TTC549 (cell line): ENCODE results near the gene PAEP.
"Not testable (repeated sequence)": the region's sequence is repeated elsewhere in the genome, so short reads cannot be mapped to it uniquely, and the experiment has no call there.

Experiments
- FAIRE-seq: peaks from 2 replicates; lab custom pipeline; 2012; peaks lifted over from hg19 to GRCh38; lab: Jason Lieb, UNC

PAEP gene

DNA sequence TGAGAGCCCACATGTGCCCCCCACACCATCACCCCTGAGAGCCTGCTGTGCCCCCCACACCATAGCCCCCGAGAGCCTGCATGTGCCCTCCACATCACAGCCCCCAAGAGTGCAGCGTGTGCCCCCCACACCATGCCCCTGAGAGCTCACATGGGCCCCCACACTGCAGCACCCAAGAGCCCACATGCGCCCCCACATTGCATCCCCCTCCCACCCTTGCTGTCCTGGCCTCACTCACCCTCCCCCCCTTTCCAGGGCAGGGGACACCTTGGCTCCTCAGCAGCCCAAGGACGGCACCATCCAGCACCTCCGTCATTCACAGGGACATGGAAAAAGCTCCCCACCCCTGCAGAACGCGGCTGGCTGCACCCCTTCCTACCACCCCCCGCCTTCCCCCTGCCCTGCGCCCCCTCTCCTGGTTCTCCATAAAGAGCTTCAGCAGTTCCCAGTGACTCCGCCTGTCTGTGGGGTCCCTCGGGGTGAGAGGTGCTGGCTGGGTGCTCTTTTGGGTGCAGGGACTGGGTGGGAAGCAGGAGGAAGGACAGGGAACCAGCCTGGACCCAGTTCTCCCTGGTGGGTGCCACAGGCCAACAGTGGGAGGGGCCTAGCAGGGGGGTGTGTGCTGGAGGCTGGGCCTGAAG is 35.3 kb upstream of the PAEP start:
- no peak for FAIRE-seq

DNA sequence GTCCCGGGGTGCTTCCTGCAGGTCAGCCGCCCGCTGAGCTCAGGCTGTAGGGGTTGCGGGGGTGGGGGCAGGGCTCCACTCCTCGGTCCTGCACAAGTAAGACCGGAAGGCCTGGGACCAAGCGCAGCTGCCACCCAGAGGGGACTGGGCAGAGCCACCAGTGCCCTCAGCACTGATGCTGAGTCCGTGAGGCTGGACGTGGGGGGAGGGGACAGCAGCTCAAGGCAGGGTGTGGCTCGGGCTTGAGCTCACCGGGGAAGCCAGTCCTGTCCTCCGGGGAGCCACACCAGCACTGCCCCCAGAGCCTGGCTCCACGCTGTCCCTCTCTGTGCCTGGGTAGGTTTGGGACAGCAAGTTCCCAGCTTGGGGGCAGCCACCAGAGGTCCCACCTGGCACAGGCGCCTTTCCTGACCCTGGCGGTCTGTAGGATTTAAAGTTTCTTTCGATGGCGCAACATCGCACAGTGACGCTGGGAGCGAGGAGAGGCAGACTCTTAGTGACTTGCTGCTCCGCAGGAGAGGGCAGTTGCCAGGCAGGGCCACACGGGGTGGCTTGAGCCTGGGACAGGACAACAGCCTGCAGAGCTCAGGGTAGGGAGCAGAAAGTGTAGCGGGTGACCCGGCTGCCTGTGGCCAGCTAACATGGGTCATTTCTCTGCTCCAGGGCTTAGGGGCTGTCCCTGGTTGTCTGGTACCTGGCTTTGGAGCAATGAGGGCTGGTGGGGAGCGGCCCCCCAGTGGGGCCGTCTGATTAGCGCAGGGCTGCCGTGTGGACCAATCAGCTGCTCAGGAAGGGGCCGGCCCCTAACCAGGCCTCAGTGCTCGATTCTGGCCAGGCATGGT is 34.6 kb upstream of the PAEP start:
- FAIRE-seq: no peak

DNA sequence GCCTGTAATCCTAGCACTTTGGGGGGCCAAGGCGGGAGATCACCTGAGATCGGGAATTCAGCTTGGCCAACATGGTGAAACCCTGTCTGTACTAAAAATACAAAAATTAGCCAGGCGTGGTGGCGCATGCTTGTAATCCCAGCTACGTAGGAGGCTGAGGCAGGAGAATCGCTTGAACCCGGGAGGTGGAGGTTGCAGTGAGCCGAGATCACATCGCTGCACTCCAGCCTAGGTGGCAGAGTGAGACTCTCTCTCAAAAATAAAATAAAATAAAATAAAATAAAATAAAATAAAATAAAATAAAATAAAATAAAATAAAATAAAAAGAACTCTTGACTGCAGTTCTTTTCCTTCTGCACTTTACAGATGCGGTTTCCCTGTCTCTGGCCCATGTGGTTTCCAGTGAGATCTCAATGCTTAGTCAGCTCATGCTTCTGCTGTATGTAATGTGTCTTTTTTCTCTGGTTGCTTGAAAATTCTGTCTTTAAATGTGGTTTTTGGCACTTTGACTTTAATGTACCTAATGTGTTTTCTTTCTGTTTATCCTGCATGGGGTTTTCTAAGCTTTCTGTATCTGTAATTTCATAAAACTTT is 32.6 kb upstream of the PAEP start:
- not testable (repeated sequence) for FAIRE-seq

DNA sequence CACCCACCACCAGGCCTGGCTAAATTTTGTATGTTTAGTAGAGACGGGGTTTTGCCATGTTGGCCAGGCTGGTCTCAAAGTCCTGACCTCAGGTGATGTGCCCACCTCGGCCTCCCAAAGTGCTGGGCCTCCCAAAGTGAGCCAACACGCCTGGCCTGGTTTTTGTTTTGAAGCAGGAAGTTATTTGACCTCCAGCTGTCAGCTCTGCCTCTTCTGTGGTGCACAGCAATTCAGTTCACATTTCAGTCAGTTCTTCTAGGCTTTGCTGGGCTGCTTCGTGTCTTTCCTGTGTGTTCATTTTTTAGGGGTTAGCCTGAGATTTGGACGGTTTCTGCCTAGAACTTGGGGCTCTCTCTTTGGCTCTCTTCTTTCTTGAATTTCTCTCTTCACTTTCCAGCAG is 31.4 kb upstream of the PAEP start:
- no peak for FAIRE-seq

DNA sequence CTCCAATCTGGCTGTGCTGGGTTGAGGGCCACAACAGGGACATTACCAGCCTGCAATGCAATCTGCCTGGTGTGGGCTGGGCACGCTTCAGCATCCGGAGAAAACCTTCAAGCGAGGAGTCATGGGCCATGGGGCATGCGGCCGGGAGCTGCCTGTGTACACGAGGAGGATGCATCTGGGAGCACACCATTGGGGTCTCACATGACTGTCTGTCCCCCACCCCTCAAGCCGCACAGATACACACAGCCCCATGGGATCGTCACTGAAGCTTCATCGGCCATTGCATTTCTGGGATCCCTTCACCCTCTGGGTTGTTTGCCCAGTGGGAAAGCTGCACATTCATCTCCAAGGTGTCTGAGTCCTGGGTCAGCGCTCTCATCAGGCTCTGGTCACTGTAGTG is 30.5 kb upstream of the PAEP start:
- FAIRE-seq: no peak

DNA sequence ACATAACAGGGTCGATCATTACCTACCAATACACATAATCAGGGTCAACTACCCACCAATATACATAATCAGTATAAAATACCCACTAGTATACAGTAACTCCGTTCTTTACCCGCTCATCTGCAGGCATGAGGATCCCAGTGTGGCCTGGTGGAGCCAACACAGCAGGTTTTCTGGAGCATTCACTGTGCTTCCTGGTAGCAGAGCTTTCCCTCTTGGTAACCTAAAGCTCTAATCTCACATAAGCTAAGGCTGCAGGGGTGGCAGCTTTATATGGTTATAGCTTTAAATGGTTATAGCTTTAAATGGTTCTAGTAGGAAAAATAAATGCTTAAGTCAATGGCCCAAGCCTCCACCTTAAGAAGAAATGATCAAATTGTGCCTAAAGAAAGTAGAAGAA is 28.4 kb upstream of the PAEP start:
- no peak for FAIRE-seq

DNA sequence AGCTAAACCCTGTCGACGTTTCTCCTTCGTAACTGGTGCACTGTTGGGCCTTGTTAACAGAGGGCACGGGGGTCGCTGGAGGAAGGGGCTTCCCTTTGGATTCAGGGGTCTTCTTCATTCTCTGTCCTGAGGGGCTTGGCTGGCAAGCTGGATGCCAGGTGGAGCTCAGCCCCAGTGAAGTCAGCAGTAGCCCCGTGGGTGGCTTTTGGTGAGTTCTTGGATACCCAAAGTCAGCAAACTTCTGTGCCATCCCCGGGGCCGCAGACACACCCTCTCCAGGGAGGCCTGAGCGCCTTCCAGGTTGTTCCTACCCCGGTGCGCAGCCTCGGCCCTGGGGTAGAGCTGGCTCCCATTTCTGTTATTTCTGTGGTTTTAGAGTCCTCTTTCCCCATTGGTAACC is 27.9 kb upstream of the PAEP start:
- no peak for FAIRE-seq

DNA sequence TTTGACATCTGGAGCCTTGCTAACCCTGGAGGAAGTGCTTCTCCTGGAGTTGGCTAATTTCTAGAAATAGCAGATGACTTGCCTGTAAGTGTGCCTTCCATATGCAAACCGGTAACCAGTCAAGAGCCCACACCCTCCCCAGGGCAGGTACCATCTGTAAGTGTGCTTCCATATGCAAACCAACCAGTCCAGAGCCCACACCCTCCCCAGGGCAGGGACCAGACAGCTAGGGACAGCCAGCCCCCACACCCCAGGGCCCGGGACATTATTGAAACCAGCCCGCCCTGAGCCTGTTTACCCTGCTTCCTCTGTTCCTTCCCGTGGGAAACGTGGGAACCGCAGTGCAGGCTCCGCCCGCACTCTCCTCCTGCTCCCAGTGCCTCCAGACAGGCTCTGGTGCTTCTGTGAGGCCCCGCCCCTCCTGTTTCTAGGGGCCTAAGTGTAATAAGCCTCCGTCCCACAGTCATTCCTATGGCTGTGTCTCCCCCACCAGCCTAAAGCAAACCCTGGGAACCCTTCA is 27.3 kb upstream of the PAEP start:
- not testable (repeated sequence) for FAIRE-seq

DNA sequence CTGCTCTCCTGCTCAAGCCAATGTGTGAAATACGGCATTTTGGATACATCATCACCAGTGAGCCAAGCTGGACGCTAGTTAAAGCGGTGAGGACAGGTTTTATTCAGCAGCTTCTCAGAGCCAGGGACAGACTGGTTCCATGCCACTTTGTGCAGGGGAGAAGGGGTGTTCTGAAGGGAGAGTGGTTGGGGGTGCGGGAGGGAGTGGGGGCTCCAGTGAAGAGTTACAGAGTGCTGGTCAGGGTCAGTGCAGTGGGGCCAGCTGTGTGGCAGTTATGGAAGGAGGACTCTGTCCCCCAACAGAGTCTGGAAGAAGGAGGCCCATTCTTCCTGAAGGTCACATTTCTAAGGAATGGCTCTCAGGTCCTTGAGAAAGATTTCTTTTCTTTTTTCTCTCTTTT is 26.7 kb upstream of the PAEP start:
- FAIRE-seq: not testable (repeated sequence)

DNA sequence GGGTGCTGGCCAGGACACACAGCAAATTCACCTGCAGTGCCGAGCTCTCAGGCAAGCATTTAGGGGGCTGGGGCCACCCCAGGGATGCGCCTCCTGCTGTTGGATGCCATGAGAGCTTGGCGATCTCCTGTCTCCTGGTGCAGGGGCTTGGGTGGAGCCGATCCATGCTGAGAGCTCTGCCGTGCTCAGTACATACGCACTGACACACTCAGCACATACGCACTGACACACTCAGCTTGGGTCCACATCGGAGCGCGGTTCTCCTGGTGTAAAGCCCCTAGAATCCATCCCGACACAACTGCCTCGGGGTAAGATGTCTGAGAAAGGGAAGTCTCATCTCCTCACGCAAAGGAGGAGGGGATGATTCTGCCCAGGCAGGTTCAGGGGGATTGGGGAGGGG is 25.9 kb upstream of the PAEP start:
- FAIRE-seq: not testable (repeated sequence)

DNA sequence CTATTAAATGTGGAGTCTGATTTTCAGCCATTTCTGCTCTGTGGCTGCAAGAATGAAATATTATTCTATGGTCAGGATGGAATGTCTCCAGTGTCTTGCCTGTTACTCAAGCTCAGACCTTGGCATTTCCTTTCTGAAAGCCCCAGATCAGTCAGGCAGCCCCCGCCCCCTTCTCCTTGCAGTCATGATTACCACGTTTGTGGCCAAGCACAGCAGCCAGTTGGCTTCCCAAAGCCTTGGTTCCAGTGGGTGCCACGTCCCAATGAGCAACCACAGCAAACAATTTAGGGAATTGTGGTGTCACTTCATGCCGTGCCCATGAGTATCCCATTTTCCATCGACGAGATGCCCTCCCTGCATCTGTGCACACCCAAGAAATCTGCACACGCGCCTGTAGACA is 25.3 kb upstream of the PAEP start:
- FAIRE-seq: no peak

DNA sequence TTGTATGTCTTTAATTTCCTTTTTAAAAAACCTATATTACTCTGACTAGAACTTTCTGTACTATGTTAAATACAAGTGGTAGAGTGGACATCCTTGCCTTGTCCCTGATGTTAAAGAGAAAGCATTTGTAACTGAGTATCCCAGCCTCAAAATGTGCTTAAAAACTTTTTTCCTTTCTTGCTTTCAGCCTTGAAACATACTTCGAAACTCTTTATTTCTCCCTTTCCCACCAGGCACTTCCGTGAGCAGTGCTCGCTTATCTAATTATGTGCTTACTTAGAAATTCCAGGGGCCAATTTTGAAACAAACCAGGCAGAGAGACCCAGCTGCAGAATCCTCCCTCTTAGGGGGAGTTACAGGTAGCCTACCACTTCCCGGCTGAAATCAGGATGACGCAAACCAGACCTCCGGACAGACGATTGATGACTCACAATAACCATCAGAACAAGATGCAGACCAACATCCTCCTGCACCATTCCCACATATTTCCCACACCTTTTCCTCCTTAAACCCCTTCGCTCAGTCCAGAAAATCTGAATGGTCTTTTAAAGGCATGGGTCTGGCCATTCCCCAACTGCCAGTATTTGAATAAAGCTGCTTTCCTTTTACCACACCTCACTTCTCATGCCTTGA is 18.2 kb upstream of the PAEP start:
- not testable (repeated sequence) for FAIRE-seq

DNA sequence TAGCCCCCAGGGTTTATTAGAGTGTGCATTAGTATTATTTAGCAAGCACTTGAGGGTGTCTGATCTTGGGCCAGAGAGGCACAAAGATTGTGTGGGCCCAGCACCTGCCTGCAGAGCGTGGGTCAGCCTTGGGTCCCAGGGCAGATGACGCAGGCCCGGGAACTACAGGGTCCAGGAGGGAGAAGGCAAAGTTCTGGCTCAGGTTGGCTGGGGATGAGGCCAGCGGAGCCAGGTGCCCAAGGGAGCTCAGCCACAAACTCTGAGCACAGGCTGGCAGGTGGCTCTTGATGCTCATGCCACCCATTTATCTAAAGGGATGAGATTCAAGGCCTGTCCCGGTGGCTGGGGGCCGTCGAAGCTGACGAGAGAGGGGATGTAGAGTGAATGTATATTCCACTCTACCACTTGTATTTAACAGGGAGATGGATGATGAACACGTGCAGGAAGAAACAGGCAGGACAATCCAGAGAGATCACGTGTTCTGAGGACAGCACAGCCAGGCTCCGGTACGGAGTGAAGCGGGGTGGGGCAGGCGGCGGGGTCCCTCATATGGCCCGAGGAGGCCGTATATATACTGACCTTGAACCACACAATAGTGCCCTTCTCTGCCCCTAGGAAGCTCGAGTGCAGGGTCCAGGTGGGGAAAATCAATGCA is 16.4 kb upstream of the PAEP start:
- no peak for FAIRE-seq

DNA sequence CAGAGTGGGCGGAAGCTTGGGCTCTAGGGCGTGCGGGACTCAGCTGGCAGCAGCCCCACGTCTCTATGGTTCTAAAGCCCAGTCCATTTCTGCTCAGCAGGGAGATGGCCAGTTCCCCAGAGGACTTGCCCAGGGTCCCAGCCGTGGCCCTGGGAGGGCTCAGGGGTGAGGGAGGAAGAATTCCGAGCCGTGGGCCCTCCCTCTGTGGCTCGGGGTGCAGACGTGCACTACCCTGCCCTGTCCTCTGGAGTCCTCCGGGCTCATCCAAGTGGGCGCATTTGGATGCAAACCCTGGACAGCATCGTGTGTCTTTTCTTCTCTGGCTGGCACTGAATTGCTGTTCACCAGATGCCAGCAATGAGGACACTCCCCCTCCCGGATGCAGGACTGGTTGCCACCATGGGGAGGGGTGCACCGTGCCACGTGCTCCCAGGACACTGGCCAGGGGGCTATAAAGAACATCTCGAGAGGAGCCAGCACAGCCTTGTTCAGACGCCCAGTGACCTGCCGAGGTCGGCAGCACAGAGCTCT is 15.8 kb upstream of the PAEP start, which contains the start of gene OBP2A:
Gene OBP2A (plus strand): TSS at position 481 of the 531 bp plus-strand sequence. CDS start 55 bp downstream, outside the sequence.
- not testable (repeated sequence) for FAIRE-seq

DNA sequence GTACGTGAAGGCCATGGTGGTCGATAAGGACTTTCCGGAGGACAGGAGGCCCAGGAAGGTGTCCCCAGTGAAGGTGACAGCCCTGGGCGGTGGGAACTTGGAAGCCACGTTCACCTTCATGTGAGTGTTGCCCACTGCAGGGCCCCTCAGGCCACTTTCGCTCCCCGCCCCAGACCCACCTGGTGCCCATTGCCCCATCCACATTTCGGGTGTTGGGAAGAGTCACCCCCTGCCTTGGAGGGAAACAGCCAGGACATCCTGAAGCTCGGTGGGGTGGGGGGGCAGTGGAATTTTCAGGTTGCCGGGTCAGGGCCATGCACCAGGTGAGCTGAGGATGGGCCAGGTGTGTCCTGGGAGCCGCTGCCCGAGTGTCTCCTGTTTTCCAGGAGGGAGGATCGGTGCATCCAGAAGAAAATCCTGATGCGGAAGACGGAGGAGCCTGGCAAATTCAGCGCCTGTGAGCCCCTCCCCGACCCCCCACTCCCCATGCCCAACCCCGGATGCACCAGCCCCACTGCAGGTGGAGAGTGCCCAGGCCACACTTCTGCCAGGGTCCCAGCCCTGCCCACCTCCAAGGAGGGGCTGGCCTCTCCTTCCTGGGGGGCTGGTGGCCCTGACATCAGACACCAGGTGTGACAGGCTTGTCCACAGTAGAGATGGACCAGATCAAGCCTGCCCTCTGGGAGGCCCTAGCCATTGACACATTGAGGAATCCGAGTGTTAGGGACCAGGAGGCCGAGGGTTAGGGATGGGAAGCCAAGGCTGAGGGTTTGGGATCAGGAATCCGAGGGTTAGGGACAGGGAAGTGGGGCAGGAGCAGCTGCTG is 14.6 kb upstream of the PAEP start:
- not testable (repeated sequence) for FAIRE-seq

DNA sequence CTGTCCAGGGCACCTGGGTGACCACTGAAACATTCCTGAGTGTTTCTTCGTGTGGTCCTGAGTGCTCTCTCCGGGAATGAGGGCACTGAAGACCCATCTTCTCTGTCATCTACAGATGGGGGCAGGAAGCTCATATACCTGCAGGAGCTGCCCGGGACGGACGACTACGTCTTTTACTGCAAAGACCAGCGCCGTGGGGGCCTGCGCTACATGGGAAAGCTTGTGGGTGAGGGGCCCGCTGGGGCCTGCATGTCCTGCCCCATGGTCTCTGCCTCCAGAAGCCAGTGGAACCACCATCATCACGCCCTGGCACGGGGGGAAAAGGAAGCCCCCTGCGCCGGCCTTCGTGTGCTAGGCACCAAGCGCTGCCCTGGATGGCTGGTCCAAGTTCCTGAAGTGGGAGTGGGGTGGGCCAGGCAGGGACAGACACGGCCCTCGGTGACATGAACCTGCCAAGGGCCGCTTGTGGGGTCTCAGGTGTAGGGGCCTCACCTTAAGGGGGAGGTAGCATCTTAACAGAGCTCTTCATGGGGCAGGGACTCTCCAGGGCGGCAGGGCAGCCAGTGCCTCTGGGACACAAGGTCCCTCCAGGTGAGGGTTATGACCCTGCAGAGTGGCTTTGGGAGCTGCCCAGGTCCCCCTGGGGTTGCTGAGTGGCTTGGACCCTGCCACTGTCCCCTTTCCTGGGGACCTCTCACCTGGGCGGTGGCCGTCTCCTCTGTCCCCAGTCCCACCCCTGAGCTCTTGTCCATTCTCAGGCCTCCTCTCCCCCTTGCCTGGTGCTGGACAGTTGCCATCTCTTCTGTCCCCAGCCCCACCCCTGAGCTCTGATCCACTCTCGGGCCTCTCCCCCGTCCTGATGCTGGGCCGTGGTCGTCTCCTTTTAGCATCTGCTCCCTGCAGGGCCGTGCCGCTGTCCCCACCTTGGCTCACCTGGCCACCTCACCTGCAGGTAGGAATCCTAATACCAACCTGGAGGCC is 13.5 kb upstream of the PAEP start:
- no peak for FAIRE-seq

DNA sequence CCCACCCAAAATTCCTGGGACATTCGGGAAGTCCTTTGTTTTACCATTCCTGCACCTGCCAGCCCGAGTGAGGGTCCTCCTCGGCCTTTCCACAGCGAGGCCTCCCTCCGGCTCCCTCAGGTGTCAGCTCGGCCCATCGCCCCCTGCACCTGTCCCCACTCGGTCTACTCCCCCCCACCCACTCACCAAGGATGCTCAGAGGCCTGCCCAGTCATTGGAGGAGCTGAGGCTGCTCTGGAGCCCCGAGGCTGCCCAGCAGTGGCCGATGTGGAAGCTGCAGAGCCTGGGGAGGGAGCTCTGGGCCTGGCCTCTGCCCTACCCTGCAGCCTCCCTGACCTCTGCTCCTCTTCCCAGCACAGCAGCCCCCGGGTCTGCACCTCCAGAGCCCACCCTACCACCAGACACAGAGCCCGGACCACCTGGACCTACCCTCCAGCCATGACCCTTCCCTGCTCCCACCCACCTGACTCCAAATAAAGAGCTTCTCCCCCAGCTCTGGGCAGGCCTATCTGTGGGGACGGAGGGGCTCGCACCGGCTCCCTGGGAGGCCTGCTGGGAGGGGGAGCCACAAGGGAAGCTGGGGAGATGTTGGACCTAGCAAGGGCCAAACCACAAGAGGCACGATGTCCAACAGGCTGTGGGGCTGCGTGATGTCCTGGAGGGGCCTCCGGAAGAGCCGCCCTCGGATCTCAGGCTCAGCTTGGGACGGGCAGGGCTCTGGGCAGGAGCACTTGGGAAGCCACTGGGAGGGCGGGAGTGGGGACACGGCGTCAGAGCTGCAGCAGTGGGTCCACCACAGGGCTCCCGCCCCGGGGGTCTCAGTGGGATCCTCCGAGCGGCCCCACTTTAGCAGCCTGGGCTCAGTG is 11.8 kb upstream of the PAEP start:
- not testable (repeated sequence) for FAIRE-seq

DNA sequence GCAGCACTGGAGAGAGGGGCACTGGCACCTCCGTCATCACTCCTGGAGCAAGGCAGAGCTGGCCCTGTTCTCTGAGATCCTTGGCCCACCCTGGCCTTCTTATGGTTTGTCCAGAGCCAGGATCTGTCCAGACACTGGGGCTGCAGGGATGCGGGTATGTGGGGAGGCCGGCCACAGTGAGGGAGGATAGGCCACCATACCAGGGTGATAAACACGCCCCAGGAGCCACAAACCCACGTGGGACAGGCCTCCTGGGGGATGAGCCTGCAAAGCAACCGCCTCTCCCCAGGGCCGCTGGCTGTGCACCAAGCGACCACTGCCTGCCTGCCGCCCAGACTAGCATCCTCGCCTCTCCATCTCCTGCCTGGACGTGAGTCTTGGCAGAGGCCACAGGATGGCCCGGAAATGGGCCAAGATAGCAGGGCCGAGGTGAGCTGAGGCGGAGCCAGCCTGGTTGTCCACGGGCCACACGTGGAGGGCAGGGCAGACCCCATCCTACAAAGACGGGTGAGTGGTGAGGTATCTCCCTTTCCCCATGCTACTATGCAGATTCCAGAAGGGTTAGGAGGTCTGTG is 11.1 kb upstream of the PAEP start:
- FAIRE-seq: no peak
